GM13976 (cell line): ENCODE data around the gene ADAP2.
"Not testable (repeated sequence)": the region's sequence is repeated elsewhere in the genome, so short reads cannot be mapped to it uniquely, and the experiment has no call there.

Experiments
- DNase-seq: peaks from one replicate; pipeline ENCODE4 v3.0.0; 2012; ENCODE audit warnings: low spot score
- in situ Hi-C: fragments of 300-500 bp; cut with MboI; formaldehyde crosslinking; loops from one replicate; pipeline ENCODE4 v1.12.0; 2022; ENCODE audit warnings: low sequenced_read_pairs, mixed read lengths, inconsistent platforms; ENCODE audit not compliant: unreplicated experiment
- TF ChIP-seq, protein P1 (sequence below): IDR thresholded peaks from 2 replicates; pipeline ENCODE4 v1.5.1; 2012; ENCODE audit warnings: borderline replicate concordance, mild to moderate bottlenecking; ENCODE audit not compliant: insufficient read depth; ENCODE audit errors: extremely low read depth, missing control alignments, control extremely low read depth

Gene ADAP2

DNA sequence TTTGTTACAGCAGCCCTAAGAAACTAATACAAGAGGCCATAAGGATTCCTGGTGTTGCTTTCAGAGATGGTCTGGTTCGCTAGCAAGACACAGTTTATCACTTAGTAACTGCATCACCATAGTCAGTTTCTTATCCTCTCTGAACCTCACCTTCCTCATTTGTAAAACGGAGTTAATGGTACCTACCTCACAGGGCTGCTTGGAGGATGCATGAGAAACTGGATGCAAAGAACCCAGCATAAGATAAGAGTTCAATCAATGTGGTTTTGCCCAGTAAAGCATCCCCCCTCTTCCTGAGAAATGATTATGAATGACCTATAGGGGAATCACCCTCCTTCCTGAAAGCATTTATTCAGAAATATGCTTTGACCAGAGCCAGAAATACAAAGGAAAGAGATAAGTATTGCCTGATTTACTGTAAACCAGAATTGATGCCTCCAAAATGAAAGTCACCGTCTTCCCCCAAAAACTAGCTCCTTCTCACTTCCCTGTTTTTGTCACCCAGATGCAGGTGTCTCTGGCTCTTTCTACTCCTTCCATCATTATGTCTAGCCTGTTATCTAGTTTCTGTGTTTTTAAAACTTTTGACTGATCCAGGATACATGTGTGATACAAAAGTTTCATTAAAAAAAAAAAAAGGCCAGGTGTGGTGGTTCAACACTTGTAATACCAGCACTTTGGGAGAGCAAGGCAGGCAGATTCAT lies 12.9 kb upstream of the ADAP2 start:
- DNase-seq: peak; percentile 42
- in situ Hi-C loops: no loop called here
- TF ChIP-seq, protein P1, sequence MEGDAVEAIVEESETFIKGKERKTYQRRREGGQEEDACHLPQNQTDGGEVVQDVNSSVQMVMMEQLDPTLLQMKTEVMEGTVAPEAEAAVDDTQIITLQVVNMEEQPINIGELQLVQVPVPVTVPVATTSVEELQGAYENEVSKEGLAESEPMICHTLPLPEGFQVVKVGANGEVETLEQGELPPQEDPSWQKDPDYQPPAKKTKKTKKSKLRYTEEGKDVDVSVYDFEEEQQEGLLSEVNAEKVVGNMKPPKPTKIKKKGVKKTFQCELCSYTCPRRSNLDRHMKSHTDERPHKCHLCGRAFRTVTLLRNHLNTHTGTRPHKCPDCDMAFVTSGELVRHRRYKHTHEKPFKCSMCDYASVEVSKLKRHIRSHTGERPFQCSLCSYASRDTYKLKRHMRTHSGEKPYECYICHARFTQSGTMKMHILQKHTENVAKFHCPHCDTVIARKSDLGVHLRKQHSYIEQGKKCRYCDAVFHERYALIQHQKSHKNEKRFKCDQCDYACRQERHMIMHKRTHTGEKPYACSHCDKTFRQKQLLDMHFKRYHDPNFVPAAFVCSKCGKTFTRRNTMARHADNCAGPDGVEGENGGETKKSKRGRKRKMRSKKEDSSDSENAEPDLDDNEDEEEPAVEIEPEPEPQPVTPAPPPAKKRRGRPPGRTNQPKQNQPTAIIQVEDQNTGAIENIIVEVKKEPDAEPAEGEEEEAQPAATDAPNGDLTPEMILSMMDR: no peak

DNA sequence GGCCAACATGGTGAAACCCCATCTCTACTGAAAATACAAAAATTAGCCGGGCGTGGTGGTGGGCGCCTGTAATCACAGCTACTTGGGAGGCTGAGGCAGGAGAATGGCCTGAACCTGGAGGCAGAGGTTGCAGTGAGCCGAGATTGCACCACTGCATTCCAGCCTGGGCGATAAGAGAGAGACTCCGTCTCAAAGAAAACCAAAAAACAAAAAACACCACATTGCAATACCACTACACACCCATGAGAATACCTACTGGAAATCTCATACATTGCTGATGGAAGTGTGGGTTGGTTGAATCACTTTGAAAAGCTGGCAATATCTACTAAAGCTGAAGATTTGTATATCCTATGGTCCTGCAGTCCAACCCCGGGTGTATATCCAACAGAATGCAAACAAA lies 11.6 kb upstream of the ADAP2 start:
- DNase-seq, in situ Hi-C loops: not testable (repeated sequence)

- TF ChIP-seq, protein P1: no peak
- DNase-seq: no peak
- in situ Hi-C loops: no loop called here
Measured at GRCh38 chr17:30913955-30914354, 7.8 kb upstream of the ADAP2 start.

GRCh38 chr17:30915833-30916611 lies 5.7 kb upstream of the ADAP2 start:
- in situ Hi-C loops: no loop called here
- no peak for DNase-seq
- TF ChIP-seq, protein P1: no peak

DNA sequence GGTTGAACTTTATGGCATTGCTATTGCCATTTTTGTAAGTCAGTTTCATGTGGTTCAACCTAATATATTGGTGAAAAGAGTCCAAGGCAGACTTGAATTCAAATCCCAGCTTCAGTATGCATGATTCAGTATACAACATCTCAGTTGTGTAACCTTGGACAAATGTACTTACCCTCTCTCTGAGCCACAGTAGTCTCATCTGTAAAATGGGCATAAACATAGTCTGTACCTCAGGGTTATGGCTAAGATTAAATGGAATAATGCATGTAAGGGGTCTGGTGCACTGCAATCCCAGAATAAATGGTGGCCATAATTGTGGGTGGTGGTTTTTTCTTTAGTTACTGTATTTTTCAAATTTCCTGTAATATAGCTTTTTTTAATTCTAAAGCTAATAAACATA lies 4.7 kb upstream of the ADAP2 start:
- DNase-seq: no peak
- in situ Hi-C loops: no loop called here
- TF ChIP-seq, protein P1: no peak

- DNase-seq: no peak
- TF ChIP-seq, protein P1: no peak
- in situ Hi-C loops: no loop called here
Measured at GRCh38 chr17:30920282-30920681, 1.5 kb upstream of the ADAP2 start.
